HepG2 (cell line): ENCODE results near the gene PGLYRP4. TPM values are rescaled to one million over a fixed set of nuclear protein-coding genes. Genes with fewer than 3 reads are reported as not detected.

Experiments
- ATAC-seq: fragments of 200-7000 bp; cut with Tn5 transposase; 3 replicates; pipeline ENCODE4 v1.9.1; 2020; ENCODE audit warnings: mild to moderate bottlenecking, moderate library complexity
- BruUV-seq: library from RNA; stranded (reverse); fragments of 400-500 nt; replicated peaks from 2 replicates; lab custom pipeline; 2021; lab: Mats Ljungman, UMichigan
- CTCF ChIA-PET: fragments of 300-600 bp; formaldehyde crosslinking; extraction: SDS; loops from one replicate; lab custom pipeline; 2021; ENCODE audit warnings: low total read pairs, inconsistent platforms, low intra/inter-chr PET ratio; lab: Yijun Ruan, JAX
- POLR2A ChIA-PET: fragments of 350-600 bp; sonication (Branson Sonifier 250); formaldehyde crosslinking; loops from one replicate; lab custom pipeline; 2020; ENCODE audit warnings: antibody characterized with exemption, inconsistent platforms; lab: Yijun Ruan, JAX
- DNase-seq: peaks from one replicate; pipeline ENCODE4 v3.0.0-alpha.2; 2015; ENCODE audit warnings: low spot score
- FAIRE-seq: peaks from 3 replicates; lab custom pipeline; 2011; peaks lifted over from hg19 to GRCh38; lab: Jason Lieb, UNC
- H2AFZ ChIP-seq: one replicate; pipeline ENCODE4 v1.6.1; 2011; ENCODE audit warnings: low read length, inconsistent platforms
- H3K27ac ChIP-seq: fragments of 300-600 bp; 3 replicates; pipeline ENCODE4 v1.8.0; 2011; ENCODE audit warnings: mixed run types, mild to moderate bottlenecking, mixed read lengths, low read length, inconsistent platforms; ENCODE audit not compliant: insufficient read depth; ENCODE audit errors: extremely low read length
- H3K27me3 ChIP-seq, 2 experiments: fragments of 200-600 bp in 1 of 2; 2 replicates in 1 of 2; 3 replicates in 1 of 2; pipeline versions ENCODE4 v1.6.0 to v1.8.0; 2011; ENCODE audit warnings: low read length in 2 of 2, mild to moderate bottlenecking in 2 of 2, moderate library complexity in 2 of 2, inconsistent platforms in 1 of 2; ENCODE audit not compliant: insufficient read depth in 2 of 2, control insufficient read depth in 1 of 2
- H3K36me3 ChIP-seq, 2 experiments: fragments of 200-600 bp in 1 of 2; replicated peaks in 1 of 2; 2 replicates in 1 of 2; 3 replicates in 1 of 2; pipeline versions ENCODE4 v1.5.1 to v1.8.0; 2011; ENCODE audit warnings: low read length in 2 of 2, inconsistent platforms in 1 of 2; ENCODE audit not compliant: insufficient read depth in 2 of 2, control insufficient read depth in 1 of 2
- H3K4me1 ChIP-seq: 2 replicates; pipeline ENCODE4 v1.5.1; 2012; ENCODE audit warnings: low read length, inconsistent platforms; ENCODE audit not compliant: insufficient read depth
- H3K4me2 ChIP-seq: 2 replicates; pipeline ENCODE4 v1.6.0; 2011; ENCODE audit warnings: low read depth, low read length, inconsistent platforms
- H3K4me3 ChIP-seq, 3 experiments: fragments of 200-600 bp in 1 of 3; sonication (generic), shearing (Covaris generic) in 1 of 3; replicated peaks in 1 of 3; 2 replicates each; pipeline ENCODE4 v1.5.1; 2011 to 2016; ENCODE audit warnings: low read length in 3 of 3, inconsistent platforms in 2 of 3, low read depth in 2 of 3, mild to moderate bottlenecking in 2 of 3, control low read depth in 1 of 3, mixed read lengths in 1 of 3; ENCODE audit not compliant: insufficient read depth in 1 of 3
- H3K79me2 ChIP-seq: one replicate; pipeline ENCODE4 v1.6.1; 2011; ENCODE audit warnings: low read length, inconsistent platforms; ENCODE audit not compliant: insufficient read depth
- H3K9ac ChIP-seq: 2 replicates; pipeline ENCODE4 v1.6.0; 2011; ENCODE audit warnings: mild to moderate bottlenecking, low read depth, low read length, inconsistent platforms; ENCODE audit not compliant: insufficient read depth
- H3K9me3 ChIP-seq: 2 replicates; pipeline ENCODE4 v1.5.1; 2012; ENCODE audit warnings: mild to moderate bottlenecking, low read length
- H4K20me1 ChIP-seq: 2 replicates; pipeline ENCODE4 v1.6.0; 2011; ENCODE audit warnings: inconsistent platforms, mild to moderate bottlenecking, low read length, moderate library complexity; ENCODE audit not compliant: insufficient read depth
- HDAC1 ChIP-seq: sonication (generic); formaldehyde crosslinking; IDR thresholded peaks from 2 replicates; pipeline ENCODE4 v1.5.1; 2020; ENCODE audit warnings: mild to moderate bottlenecking, missing genetic modification reagents
- HMGXB3 ChIP-seq: sonication (generic); formaldehyde crosslinking; IDR thresholded peaks from 2 replicates; pipeline ENCODE4 v1.4.0; 2020; ENCODE audit warnings: missing genetic modification reagents, borderline replicate concordance
- HNF1A ChIP-seq, 2 experiments: sonication (generic) in 1 of 2; formaldehyde crosslinking in 1 of 2; IDR thresholded peaks; 2 replicates each; pipeline versions ENCODE4 v1.4.0 to v1.6.1; 2016 to 2020; ENCODE audit warnings: borderline replicate concordance in 1 of 2, low read depth in 1 of 2, mild to moderate bottlenecking in 1 of 2, missing genetic modification reagents in 1 of 2
- HNRNPUL1 ChIP-seq: fragments of 200-400 bp; formaldehyde crosslinking; IDR thresholded peaks from 2 replicates; pipeline ENCODE4 v1.6.1; 2017; ENCODE audit warnings: low read depth, mild to moderate bottlenecking, low read length, moderate library complexity
- TRIM24 ChIP-seq: sonication (generic); formaldehyde crosslinking; IDR thresholded peaks from 2 replicates; pipeline ENCODE4 v1.8.0; 2022; ENCODE audit warnings: mild to moderate bottlenecking, missing genetic modification reagents
- ZNF260 ChIP-seq: sonication (generic); formaldehyde crosslinking; IDR thresholded peaks from 2 replicates; pipeline ENCODE4 v1.4.0; 2020; ENCODE audit warnings: missing genetic modification reagents, low read depth, mild to moderate bottlenecking, borderline replicate concordance
- ZNF577 ChIP-seq: sonication (generic); formaldehyde crosslinking; IDR thresholded peaks from 2 replicates; pipeline ENCODE4 v1.4.0; 2020; ENCODE audit warnings: mild to moderate bottlenecking, low read depth, missing genetic modification reagents, borderline replicate concordance
- WGBS: methylation state at CpG from one replicate; pipeline ENCODE4 v1.1.6; 2017; ENCODE audit warnings: low lambda C conversion rate; 5-methylcytosine and 5-hydroxymethylcytosine counted together
- in situ Hi-C: cut with HindIII; loops from 2 replicates; pipeline ENCODE4 v1.10.0; 2017; ENCODE audit warnings: low pct_unique_long_range_greater_than_20kb; ENCODE audit not compliant: extremely low pct_ligation_motif_present
- intact Hi-C: fragments of 100-400 bp; cut with micrococcal nuclease; formaldehyde crosslinking; loops from one replicate; pipeline ENCODE4 v1.10.0; 2022; ENCODE audit not compliant: unreplicated experiment
- polyA plus RNA-seq, 8 experiments: library from polyadenylated mRNA; depleted of rRNA in 3 of 8; stranded (reverse) in 7 of 8; unstranded in 1 of 8; fragments of >200 nt; fragmentation: Illumina TruSeq in 4 of 8; extraction: Trizol in 4 of 8; gene quantifications; 2 replicates each; pipeline versions ENCODE4 v1.2.1 to v1.2.3, GENCODE V29; 2011 to 2016; ENCODE audit warnings: low read depth in 4 of 8, missing spikeins in 1 of 8, mixed read lengths in 1 of 8; ENCODE audit not compliant: insufficient read depth in 1 of 8
- total RNA-seq, 5 experiments: library from RNA; depleted of rRNA; stranded (reverse); fragments of >200 nt; fragmentation: Illumina TruSeq; extraction: Trizol; gene quantifications; 2 replicates each; pipeline ENCODE4 v1.2.3, GENCODE V29; 2016; ENCODE audit warnings: low read depth in 1 of 5

Gene PGLYRP4
- total and polyA plus RNA-seq, 2 of the 13 experiments (the other 11 are each of a cell fraction or from before 2014, with no cell fraction given): not detected

- no peak for TF ChIP-seq ZNF577 (CRISPR knock-in tag)
- TF ChIP-seq ZNF260 (CRISPR knock-in tag): no peak
- no peak for TF ChIP-seq HDAC1 (CRISPR knock-in tag)
- no peak for TF ChIP-seq TRIM24 (CRISPR knock-in tag)
- TF ChIP-seq HNF1A (IDR thresholded peaks at IDR 0.05; ENCODE audit: low read depth): no peak
- TF ChIP-seq HNF1A (CRISPR knock-in tag; IDR thresholded peaks at IDR 0.05; ENCODE audit: borderline replicate concordance): no peak
- no peak for TF ChIP-seq HMGXB3 (CRISPR knock-in tag)
- TF ChIP-seq HNRNPUL1: no peak
- Histone ChIP-seq H3K79me2 (no peaks in the 10 kb centered on the region), H4K20me1 (no peaks in the 10 kb centered on the region), H3K36me3 (no peaks in the 10 kb centered on the region), H3K4me2 (no peak overlapping the region), H2AFZ (no peak overlapping the region), H3K27ac (no peak overlapping the region), H3K9ac (no peak overlapping the region), H3K4me1 (no peaks in the 10 kb centered on the region), H3K4me3 (no peak overlapping the region), H3K27me3 (peaks cover 1 to 5% of the 10 kb centered on the region in 2 experiments; a peak in 1 of 5 replicates), H3K9me3 (no peaks in the 10 kb centered on the region)
- in situ Hi-C loops (no loop called here), intact Hi-C loops (no loop called here)
- DNase-seq (no peak), FAIRE-seq (no peak), ATAC-seq (no peak)
- ChIA-PET CTCF (no interaction called here), POLR2A (no interaction called here)
- BruUV-seq: no TSS peak
- 2% methylated on average over 3 of the region's 3 CpGs for WGBS
These were observed 15.0 kb upstream of the PGLYRP4 start for GRCh38 chr1:153363641-153364040.
